ENCODE measurements around the gene SMURF2.

SMURF2 gene

DNA sequence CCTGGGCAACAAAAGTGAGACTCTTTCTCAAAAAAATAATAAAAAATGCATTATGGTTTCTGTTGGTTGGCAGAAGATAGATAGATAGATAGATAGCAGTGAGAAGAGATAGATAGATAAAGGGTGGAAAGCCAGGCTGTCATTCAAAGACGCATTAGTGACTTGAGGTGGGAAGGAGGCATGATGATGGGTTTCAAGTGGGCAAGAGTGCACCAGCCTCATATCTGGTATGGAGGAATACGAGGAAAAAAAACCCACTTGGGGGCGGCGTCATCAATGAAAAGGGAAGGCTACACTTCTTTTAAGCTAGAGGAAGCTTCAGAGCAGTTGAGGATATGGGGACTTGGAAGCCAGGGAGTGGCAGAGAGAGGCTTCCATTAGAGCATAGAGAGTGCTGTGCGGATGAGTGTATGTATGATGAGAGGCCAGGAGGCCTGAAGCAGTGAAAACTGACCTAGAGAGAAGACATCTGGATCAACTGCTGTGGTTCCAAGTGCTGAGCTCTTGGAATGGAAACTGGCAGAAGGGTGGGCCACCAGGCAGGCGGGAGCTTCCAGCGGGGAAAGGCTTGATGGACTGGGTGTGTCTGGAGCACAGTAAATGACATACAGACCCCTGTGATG lies 123.5 kb downstream of the SMURF2 start:
- no peak for DNase-seq (ENCODE audit: low read depth in 2 of 2)

DNA sequence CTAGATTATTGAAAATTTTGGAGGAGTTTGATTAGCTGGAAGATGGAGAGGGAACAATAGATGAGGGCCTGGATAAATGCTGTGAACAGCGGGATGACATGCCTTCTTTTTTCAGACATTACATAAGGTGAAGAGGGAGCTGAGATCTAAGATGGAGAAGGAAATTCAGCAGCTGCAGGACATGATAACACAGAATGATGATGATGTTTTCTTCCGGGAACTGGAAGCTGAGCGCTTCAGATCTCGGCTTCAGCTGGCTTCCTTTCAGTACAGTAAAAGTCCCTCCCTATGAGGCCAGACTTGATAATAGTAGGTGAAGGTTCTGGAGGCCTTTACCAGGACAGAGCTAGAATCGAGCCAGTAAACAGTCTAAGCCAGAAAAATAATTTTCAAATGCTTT lies 124.6 kb downstream of the SMURF2 start:
- DNase-seq (ENCODE audit: low read depth in 2 of 2): no peak

DNA sequence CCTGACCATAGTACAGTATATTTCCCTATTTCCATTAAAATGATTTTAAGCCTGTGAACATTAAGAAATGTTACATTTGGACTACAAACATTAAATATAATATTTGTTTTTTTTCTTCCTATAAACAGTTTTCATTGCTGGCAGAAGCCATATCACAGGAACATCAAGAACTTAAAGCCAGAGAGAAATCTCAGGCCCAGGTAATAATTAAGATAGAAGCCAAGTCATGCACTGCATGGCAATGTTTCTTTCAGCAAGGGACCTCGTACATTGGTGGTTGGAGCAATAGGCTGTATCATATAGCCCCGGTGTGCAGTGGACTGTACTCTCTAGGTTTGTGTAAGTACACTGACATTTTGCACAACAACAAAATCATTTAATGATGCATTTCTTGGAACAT lies 125.2 kb downstream of the SMURF2 start:
- DNase-seq (ENCODE audit: low read depth in 2 of 2): no peak

DNA sequence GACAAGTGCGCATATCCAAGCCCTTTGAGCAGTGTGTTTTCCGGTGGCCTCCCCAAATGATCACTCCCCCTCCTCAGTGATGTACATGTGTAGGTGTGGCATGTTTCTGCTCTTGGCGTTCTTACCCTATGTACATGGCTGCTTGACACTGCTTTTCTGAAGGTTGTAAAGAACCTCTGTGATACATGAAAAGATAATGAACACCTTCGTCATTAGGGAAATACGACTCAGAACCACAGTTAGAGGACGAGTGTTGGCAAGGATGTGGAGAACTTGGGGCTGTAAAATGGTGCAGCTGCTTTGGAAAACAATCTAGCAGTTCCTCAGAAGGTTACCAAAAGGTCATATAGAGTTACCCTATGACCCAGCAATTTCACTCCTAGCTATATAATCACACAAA lies 126.8 kb downstream of the SMURF2 start:
- DNase-seq (ENCODE audit: low read depth in 2 of 2): no peak

DNA sequence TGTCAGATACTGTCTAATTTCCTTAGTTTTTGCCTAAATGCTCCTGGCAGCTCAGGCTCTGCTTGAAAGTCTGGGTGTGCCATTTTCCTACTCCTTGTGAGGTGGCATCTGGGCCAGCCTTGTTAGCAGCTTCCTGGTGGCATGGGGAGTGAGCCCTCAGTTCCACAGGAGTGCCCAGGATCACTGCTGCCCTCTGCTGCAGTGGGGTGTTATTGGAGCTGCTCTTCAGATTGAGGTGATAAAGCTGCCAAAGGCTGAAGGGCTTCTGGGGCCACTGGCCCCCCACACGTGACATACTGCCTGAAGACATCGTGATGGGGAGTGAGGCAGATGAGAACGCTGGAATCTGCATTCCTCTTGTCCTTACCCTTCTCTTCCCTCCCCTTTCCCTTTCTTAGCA lies 127.9 kb downstream of the SMURF2 start:
- no peak for DNase-seq (ENCODE audit: low read depth in 2 of 2)

DNA sequence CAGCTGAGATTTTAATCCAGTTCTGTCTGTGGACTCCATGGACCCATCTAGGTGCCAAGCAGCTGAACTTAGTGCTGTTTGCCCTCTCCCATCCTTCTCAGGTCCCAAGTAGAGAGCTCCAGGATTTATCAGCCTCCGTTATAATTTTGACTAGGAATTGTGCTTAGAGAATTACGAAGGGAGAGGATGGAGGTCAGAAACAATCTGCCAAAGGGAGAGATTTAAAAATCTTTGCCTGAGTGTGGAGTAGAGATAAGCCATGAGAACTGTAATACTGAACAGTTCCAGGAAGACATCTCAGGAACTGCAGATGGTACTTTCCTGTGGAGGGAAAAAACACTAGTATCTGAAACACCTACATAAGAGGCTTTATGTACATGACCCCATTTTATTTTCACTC lies 128.3 kb downstream of the SMURF2 start:
- no peak for DNase-seq (ENCODE audit: low read depth in 2 of 2)

DNA sequence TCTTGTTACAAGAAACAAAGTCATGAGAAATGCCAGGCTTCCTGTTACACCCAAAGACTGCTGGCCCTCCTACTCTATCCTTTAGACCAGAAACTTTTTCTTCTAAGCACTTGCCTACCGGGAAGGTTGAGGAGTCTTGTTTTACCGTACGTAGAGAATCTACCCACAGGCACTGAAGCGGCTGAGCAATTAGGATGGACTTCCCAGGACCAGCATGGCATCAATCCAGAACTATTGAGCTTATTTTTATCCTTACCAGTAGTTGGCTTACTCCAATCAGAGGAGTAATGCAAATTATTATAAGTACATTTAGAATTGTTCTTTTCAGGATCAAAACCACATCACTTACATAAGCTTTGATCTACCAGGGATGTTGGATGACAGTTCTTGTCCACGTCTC lies 129.7 kb downstream of the SMURF2 start:
- no peak for DNase-seq (ENCODE audit: low read depth in 2 of 2)

DNA sequence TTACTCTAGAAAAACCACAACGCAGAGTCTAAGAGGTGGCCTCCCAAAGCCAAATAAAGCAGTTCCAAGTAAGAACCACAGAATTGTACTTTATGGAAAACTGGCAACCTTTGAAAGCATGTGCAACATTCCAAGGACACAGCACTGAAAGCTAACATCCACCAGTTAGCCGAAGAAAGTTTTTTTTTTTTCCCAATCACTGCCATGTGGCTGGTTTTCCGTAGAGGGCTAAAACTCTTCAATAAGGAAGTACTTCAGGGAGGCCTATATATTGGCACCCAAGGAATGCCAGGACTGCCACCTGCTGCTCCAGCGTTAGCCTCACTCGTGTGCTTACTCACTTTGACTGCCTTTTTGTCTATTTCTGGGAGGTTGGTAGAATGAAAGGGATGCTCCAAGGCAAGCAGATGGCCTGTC lies 130.1 kb downstream of the SMURF2 start:
- DNase-seq (ENCODE audit: low read depth in 2 of 2): no peak

DNA sequence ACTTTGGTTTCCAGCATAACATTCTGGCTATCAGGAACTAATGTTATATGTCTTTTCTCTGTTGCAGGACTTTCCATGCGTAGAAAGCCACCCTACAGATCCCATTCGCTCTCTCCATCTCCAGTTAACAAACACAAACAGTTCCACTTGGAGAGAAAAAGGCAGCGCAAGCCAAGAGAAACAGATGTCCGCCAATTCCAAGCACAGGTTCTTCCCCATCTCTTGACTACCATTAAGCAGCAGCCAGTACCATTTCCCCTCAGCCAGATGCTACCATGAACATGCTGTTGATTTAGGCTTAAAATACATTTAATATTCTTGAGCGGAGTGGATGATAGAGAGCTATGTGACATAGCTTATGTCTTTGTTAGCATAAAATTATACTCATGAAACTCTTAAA lies 132.9 kb downstream of the SMURF2 start:
- DNase-seq (ENCODE audit: low read depth in 2 of 2): no peak

DNA sequence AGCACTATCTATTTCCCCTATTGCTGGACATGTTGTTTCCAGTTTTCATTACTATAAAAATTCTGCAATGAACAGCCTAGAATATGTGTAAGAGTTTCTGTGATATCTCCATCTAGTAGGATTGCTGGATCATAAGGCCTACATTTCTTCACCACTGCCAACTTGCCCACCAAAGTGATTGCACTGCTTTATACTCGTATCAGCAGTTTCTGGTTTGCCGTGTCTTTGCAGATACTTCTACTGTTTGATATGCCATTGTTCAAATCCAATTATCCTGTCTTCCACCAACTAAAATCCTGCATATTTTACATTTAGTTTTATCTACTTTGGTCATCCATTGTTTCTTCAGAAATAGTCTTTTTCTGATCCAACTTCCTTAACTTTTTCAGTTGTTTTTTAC lies 134.2 kb downstream of the SMURF2 start:
- no peak for DNase-seq (ENCODE audit: low read depth in 2 of 2)

DNA sequence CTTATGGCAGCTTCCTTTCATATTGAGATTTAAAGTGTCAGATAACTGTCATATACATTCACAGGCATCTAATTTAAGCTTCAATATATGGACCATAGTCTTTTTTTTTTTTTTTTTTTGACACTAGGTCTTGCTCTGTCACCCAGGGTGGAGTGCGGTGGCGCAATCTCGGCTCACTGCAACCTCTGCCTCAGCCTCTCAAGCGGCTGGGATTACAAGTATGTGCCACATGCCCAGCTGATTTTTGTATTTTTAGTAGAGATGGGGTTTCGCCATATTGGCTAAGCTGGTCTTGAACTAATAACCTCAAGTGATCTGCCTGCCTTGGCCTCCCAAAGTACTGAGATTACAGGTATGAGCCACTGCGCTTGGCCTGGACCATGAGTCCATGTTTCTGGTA lies 141.7 kb downstream of the SMURF2 start:
- DNase-seq (ENCODE audit: low read depth in 2 of 2): no peak

DNA sequence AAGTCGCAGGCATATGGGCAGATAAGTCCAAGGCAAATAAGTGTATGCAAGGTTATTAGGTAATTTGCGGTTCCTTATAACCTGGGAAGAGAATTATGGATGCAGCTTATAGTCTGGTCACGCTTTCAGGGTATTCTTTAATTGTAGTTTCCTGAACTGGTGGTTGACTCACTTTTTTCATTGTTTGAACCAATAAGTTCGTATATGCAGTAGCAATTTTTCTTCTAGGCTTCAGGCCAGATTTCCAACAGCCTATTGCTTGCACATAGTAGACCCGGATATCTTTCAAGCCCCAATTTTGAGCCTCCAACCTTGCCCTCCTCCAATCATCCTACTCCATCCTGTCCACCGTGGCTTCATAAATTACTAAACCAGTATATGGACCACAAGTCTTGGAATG lies 142.5 kb downstream of the SMURF2 start:
- DNase-seq (ENCODE audit: low read depth in 2 of 2): no peak

DNA sequence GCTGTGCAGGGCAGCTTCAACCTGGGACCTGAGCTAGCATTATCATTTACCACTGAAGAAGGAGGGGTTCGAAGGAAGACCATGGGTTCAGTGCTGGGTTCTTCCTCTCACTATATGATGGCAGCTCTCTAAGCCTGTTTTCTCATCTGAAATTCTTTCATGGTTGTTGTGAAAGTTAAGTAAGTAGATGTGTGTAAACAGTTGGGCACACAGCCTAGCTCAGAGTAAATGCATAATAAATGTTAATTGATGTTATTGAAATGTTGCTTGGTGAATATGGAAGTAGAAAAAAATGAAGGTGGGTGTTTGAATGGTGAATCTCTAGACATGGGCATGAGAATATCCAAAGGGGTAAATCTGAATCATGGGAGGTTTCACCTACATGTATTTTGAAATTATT lies 146.3 kb downstream of the SMURF2 start:
- DNase-seq (ENCODE audit: low read depth in 2 of 2): no peak

DNA sequence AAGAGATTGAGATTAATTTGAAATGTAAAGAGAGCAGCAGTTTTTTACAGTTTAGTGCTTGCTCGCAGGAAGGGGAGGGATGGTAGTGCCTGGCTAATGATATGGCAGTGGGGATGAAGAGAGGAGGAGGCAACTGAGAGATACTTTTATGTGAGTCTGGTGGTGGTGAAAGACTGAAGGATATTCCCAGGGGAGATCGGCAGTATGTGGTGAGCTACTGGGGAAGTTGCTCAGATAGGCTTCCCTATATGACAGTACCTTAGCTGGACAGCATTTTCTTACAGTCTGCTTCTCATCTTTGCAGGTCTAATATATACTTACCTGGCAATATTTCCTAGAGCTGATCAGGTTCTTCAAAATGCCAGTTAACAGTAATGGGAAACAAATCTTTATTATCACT lies 146.7 kb downstream of the SMURF2 start:
- DNase-seq (ENCODE audit: low read depth in 2 of 2): no peak

DNA sequence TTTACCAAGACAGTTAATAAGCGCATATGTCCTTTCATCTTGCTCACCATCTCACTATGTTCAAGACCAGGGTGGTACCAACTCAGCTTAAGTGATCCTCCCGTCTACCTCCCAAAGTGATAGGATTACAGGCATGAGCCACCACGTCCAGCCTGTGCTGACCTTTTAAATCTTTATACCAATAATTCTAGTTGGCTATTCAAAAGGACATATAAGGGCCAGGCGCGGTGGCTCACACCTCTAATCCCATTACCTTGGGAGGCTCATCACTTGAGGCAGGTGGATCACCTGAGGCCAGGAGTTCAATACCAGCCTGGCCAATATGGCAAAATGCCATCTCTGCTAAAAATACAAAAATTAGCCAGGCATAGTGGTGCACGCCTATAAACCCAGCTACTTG lies 152.9 kb downstream of the SMURF2 start:
- no peak for DNase-seq (ENCODE audit: low read depth in 2 of 2)

DNA sequence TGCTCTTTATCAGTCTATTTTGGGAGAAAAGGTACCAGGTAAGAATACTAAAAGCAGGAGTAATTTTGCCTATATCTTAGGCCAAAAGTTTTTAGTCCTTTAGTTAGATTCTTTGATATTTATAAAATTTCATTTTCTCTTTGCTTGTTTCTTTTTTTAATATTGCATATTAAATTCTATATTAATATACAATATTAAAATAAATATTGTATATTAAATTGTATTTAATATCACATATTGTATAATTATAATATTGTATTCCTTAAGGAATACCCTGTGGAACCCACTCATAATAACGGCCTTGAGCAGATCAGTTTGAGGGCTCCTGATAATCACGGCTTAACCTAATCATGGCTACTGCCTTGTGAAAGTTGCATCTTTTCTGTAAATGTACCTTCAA lies 153.4 kb downstream of the SMURF2 start:
- no peak for DNase-seq (ENCODE audit: low read depth in 2 of 2)

DNA sequence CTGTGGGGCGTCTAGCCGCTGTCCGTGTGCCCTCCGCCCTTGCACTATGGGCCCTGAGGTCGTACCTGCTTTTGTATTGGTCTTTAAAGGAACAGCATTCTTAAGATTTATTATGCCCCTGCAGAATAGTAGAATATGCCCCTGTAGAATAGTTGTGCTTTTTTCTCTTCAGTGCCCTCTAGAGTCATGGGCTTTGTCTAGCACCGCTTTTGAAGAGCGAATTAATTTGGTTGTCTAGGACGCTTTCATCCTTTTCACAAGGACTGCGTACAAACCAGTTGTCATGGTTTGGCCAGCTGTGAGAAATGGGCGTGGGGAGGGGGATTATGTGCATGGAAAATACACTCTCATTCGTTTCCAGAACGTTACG lies 154.7 kb downstream of the SMURF2 start:
- no peak for DNase-seq (ENCODE audit: low read depth in 2 of 2)

DNA sequence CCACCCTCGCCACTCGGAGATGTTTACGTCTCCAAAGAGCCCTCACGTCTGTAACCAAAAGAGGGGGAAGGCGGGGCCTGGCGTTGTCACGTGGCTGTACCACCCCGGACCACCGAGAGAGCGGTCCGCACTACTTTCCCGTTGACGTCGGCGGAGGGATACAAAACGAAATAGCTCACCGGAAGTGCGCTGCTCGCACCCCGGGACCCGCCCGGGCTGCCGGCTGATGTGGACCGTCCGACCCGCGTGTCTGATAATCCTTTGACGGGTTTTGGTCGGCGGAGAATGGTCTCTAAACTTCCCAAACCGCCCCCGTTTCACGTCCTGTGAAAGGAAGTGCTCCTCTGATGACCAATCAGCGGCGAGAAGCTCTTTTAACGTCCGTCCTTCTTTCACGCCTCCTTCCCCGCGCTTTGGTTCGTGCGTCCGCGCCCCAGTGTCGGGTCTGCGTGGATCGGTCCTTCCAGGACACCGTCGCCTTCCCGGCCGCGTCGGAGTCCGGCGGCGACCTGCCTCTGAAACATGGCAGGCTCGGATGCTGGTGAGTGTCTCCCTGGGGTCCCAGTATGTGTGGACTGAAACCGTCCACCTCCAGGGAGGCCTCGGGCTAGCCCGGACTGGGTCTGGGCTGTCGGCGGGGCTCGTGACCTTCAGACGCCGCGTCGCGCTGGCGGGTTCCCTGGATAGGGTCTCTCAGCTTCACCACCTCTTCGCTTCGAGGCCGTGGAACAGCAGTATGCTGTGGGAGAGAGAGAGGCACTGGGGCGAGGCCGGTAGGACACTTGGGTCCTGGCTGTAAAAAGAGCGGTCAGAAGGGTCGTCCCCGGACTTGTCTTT lies 155.3 kb downstream of the SMURF2 start, which contains the start of gene CEP95:
Gene CEP95 (plus strand): TSS at position 402 of the 837 bp plus-strand sequence. CDS start 121 bp downstream, at position 523.
- DNase-seq (ENCODE audit: low read depth in 2 of 2): peak; percentile 89 to 95

DNA sequence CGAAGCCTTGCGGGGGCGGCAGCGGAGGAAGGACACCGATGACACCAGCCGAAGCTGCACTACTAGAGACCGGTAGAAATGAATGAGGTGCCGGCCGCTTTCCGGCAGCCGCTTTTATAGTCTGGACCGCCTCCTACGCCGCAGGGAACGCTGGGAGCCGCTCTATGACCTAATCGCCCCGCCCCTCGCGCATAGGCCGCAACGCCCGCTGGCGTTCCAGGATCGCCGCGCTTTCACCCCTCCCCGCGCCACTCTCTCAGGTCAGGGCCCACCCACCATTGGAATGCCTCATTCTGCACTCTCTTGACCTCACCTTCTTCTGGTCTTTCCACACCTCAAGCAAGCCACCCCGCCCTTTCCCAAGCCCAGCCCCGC lies 155.9 kb downstream of the SMURF2 start, which contains the start of gene DDX5:
Gene DDX5 (minus strand): TSS at position 89 of the 375 bp plus-strand sequence. CDS start 170 bp downstream, outside the sequence.
- peak; percentile 92 to 94 for DNase-seq (ENCODE audit: low read depth in 2 of 2)

DNA sequence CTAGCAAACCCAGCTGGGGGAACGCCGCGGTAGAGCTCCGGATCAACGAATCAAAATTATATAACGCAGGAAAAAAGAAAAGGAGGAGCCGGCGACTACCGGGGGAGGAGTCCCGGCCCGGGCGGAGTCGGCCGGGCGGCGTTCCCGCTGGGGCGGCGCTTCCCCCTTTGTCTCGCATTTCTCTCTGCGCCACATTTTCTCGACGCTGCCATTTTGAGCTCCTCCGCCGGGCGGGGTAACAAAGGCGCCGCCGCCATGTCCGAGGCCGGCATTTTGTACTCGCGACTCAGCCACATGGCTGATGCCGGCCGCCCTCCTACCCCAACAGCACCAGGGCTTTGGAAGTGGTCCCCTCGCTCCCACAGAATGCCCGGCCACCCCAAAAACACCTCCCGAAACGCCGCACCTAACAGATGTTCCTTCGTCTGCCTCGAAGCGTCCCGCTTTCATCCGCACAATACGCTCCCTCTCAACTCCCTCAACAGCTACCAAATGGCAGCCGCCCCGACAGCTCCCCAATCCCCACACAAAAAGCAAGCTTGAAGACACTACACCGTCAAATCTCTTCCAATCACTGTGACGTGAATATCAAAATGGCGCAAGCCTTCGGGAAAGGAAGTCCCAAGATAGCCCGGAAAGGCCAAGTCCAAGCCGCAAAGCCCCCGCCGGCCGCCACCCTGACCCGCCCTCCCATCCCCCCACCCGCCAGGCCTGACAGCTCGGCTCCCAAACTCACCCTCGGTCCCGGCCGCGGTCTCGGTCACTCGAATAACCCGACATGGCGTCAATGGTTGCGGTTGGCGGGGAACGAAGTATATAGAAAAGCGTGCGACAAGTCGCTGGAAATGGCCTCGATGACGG lies 156.5 kb downstream of the SMURF2 start:
- DNase-seq (ENCODE audit: low read depth in 2 of 2): peak; percentile 68 to 71

DNA sequence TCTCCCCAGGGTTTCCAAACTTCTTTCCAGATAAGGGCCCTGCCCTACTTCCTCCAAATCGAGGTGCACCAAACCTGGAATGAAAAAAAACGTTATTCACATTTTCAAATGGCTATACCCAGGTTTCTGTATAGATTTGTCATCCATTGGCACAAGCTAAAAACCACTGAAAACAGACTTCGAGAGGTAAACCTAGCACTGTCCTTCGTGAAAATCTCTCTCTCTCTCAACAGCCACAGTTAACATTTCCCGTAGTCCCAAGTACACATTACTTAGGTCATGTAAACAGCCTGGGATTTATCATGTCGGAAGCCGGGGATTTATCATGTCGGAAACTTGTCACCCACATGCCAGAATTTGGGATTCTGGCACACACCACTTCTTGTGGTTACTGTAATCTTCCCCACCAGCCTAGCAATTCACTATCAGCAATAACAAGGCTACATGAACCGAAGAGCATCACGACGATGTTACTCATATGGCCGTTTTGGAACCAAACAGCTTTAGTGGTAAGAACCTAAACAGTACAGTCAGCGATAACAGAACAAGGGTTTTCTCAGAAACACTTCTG lies 157.3 kb downstream of the SMURF2 start:
- DNase-seq (ENCODE audit: low read depth in 2 of 2): no peak

All from stimulated activated CD8-positive, alpha-beta memory T cell treated with anti-CD3 and anti-CD28 coated beads, Interleukin-15, amount 100 ng/mL, for 48 hours (primary cell).